ENCODE results near the gene HS3ST3B1. TPM values are rescaled to one million over a fixed set of nuclear protein-coding genes. Genes with fewer than 3 reads are reported as not detected.

Gene HS3ST3B1
- total RNA-seq, 1 experiment from 2014 or later = not detected

DNA sequence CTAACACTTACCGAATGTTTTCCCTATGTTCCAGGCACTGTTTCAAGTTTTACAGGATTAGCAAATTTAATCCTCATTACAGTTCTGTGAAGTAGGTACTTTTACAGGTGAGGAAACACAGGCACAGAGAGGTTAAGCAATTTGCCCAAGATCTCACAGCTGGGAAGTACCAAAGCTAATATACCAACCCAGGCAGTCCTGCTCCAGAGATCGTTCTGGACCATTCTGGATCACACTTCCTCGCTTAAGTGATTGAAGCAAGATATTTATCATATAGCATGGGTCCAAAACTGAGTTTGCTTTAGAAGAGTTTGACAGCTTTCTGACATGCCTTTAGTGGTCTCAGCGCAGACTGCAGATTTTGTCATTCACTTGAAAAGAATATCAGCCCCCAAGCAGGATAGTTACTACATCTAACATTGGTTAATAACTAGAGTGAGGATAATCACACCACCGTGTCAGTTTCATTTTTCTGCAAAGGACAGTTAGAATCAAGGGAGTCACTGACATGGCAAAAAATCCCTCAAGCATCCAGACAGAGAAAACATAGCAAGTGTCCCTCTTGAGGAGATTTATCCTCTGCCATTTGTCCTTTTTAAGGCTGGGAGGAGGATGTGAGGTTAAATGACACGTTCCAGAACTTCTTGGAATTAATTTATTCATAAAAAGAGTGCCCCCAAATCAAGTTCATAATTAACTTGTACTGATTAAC, 5.1 kb downstream of the HS3ST3B1 start:
- no peak overlapping the region for H3K4me3 ChIP-seq (ENCODE audit: low read length)
- no peaks in the 10 kb centered on the region for H4K20me1 ChIP-seq (ENCODE audit: insufficient read depth, low read depth, low read length)
- H2AFZ ChIP-seq (ENCODE audit: low read length) = no peak overlapping the region
- no peak for DNase-seq
- no peaks in the 10 kb centered on the region for H3K36me3 ChIP-seq (ENCODE audit: insufficient read depth, low read length)
- H3K27ac ChIP-seq (ENCODE audit: low read length) = no peak overlapping the region
- no peaks in the 10 kb centered on the region for H3K9me3 ChIP-seq (ENCODE audit: low read length)
- H3K9ac ChIP-seq (ENCODE audit: low read length) = no peak overlapping the region
- H3K27me3 ChIP-seq (ENCODE audit: low read length) = no peaks in the 10 kb centered on the region
- no peak overlapping the region for H3K4me2 ChIP-seq (ENCODE audit: low read depth, low read length, poor library complexity, severe bottlenecking)
- peaks cover 10% of the 10 kb centered on the region for H3K4me1 ChIP-seq (ENCODE audit: low read length)
- H3K79me2 ChIP-seq (ENCODE audit: low read length) = no peaks in the 10 kb centered on the region
- H3K9me2 ChIP-seq (replicated peaks; ENCODE audit: insufficient read depth, low read length) = no peaks in the 10 kb centered on the region

GRCh38 chr17:14306596-14306995, 5.7 kb downstream of the HS3ST3B1 start:
- Histone ChIP-seq H3K27ac (ENCODE audit: low read length) (no peak overlapping the region), H3K36me3 (ENCODE audit: insufficient read depth, low read length) (no peaks in the 10 kb centered on the region), H3K9ac (ENCODE audit: low read length) (no peak overlapping the region), H3K4me3 (ENCODE audit: low read length) (no peak overlapping the region), H4K20me1 (ENCODE audit: insufficient read depth, low read depth, low read length) (no peaks in the 10 kb centered on the region), H3K79me2 (ENCODE audit: low read length) (no peaks in the 10 kb centered on the region), H2AFZ (ENCODE audit: low read length) (no peak overlapping the region), H3K9me2 (replicated peaks; ENCODE audit: insufficient read depth, low read length) (no peaks in the 10 kb centered on the region), H3K4me2 (ENCODE audit: low read depth, low read length, poor library complexity, severe bottlenecking) (no peak overlapping the region), H3K27me3 (ENCODE audit: low read length) (no peaks in the 10 kb centered on the region), H3K4me1 (ENCODE audit: low read length) (peaks cover 10% of the 10 kb centered on the region), H3K9me3 (ENCODE audit: low read length) (no peaks in the 10 kb centered on the region)
- DNase-seq = no peak

GRCh38 chr17:14307560-14308024, 6.7 kb downstream of the HS3ST3B1 start:
- no peaks in the 10 kb centered on the region for H3K36me3 ChIP-seq (ENCODE audit: insufficient read depth, low read length)
- DNase-seq = no peak
- H3K4me2 ChIP-seq (ENCODE audit: low read depth, low read length, poor library complexity, severe bottlenecking) = no peak overlapping the region
- no peaks in the 10 kb centered on the region for H3K79me2 ChIP-seq (ENCODE audit: low read length)
- no peak overlapping the region for H2AFZ ChIP-seq (ENCODE audit: low read length)
- H3K9me2 ChIP-seq (replicated peaks; ENCODE audit: insufficient read depth, low read length) = no peaks in the 10 kb centered on the region
- H3K4me1 ChIP-seq (ENCODE audit: low read length) = peaks cover 4% of the 10 kb centered on the region
- no peak overlapping the region for H3K9ac ChIP-seq (ENCODE audit: low read length)
- no peaks in the 10 kb centered on the region for H3K9me3 ChIP-seq (ENCODE audit: low read length)
- no peak overlapping the region for H3K4me3 ChIP-seq (ENCODE audit: low read length)
- H3K27me3 ChIP-seq (ENCODE audit: low read length) = no peaks in the 10 kb centered on the region
- no peak overlapping the region for H3K27ac ChIP-seq (ENCODE audit: low read length)
- H4K20me1 ChIP-seq (ENCODE audit: insufficient read depth, low read depth, low read length) = no peaks in the 10 kb centered on the region

GRCh38 chr17:14308636-14308964, 7.7 kb downstream of the HS3ST3B1 start:
- Histone ChIP-seq H3K9ac (ENCODE audit: low read length) (no peak overlapping the region), H3K36me3 (ENCODE audit: insufficient read depth, low read length) (no peaks in the 10 kb centered on the region), H3K4me1 (ENCODE audit: low read length) (no peaks in the 10 kb centered on the region), H3K79me2 (ENCODE audit: low read length) (no peaks in the 10 kb centered on the region), H2AFZ (ENCODE audit: low read length) (no peak overlapping the region), H3K27ac (ENCODE audit: low read length) (no peak overlapping the region), H3K9me3 (ENCODE audit: low read length) (no peaks in the 10 kb centered on the region), H3K4me2 (ENCODE audit: low read depth, low read length, poor library complexity, severe bottlenecking) (no peak overlapping the region), H3K4me3 (ENCODE audit: low read length) (no peak overlapping the region), H4K20me1 (ENCODE audit: insufficient read depth, low read depth, low read length) (no peaks in the 10 kb centered on the region), H3K9me2 (replicated peaks; ENCODE audit: insufficient read depth, low read length) (no peaks in the 10 kb centered on the region), H3K27me3 (ENCODE audit: low read length) (no peaks in the 10 kb centered on the region)
- no peak for DNase-seq

DNA sequence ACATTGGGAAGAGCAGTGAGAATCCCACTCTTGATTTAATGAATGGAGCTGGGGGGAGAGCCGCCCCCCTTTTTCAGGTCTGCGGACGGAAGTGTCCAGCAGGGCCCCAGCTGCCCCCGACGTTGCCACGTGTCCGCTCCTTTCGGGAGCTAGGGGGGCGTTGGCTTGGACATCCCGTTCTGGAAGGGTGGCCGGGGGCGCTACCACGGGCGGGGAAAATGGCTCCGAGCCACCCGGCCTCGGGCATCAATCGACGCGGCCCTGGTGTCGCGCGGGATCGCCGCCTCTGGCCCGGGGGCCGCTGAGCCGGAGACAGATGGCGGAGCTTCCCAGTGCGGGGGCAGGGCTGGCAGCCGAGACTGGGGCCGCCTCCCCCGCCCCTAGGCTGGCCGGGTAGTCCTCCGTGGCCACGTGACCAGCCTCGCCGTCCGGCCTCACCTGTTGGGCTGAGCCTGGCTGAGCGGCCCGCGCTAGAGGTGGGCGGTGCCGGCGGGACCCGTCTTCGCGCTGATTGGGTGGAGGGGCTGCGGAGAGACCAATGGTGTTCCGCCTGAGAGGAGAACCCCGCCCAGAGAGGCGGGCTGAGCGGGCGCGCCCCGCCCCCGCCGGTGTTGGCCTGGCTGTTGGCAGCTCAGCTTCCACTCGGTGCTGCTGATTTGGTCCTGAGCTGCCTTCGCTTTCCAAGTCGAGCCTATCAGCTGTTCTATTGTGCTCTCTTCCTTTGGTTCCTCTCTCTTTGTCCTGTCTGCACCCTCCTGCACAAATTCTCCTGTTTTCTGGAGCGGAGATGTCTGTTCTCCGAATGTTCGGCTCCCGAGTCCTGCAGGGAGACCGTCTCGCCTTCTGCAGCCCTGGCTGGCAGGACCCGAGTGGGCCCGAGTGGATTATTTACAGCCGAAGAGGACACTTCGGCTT, 8.3 kb downstream of the HS3ST3B1 start:
- Histone ChIP-seq H3K4me1 (ENCODE audit: low read length) (no peaks in the 10 kb centered on the region), H3K36me3 (ENCODE audit: insufficient read depth, low read length) (no peaks in the 10 kb centered on the region), H3K9me2 (replicated peaks; ENCODE audit: insufficient read depth, low read length) (no peaks in the 10 kb centered on the region), H3K27me3 (ENCODE audit: low read length) (no peaks in the 10 kb centered on the region), H3K9ac (ENCODE audit: low read length) (no peak overlapping the region), H3K79me2 (ENCODE audit: low read length) (no peaks in the 10 kb centered on the region), H3K4me3 (ENCODE audit: low read length) (no peak overlapping the region), H3K27ac (ENCODE audit: low read length) (no peak overlapping the region), H3K9me3 (ENCODE audit: low read length) (no peaks in the 10 kb centered on the region), H4K20me1 (ENCODE audit: insufficient read depth, low read depth, low read length) (no peaks in the 10 kb centered on the region), H3K4me2 (ENCODE audit: low read depth, low read length, poor library complexity, severe bottlenecking) (no peak overlapping the region), H2AFZ (ENCODE audit: low read length) (no peak overlapping the region)
- DNase-seq = no peak

DNA sequence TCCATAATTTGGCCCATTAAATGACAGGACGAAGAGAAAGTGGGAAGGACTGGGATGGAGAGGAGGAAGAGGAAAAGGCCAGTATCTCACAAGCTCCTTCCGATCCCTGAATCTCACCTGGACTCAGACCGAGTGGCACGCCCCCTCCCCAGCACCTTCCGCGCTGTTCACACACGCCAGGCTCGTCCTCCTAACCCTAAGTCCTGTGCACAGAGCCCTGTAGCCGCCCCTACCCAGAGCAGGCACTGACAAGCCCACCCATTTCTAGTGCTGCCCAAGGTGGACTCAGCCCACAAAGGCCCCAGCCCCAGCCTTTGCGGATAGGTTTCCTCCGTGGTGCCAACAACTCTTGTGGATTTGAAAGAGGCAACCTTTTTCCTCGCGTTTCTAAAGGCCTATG, 9.2 kb downstream of the HS3ST3B1 start:
- no peak for DNase-seq
- no peaks in the 10 kb centered on the region for H3K9me2 ChIP-seq (replicated peaks; ENCODE audit: insufficient read depth, low read length)
- no peaks in the 10 kb centered on the region for H3K27me3 ChIP-seq (ENCODE audit: low read length)

GRCh38 chr17:14310605-14311004, 9.7 kb downstream of the HS3ST3B1 start:
- Histone ChIP-seq H2AFZ (ENCODE audit: low read length) (no peak overlapping the region), H3K4me1 (ENCODE audit: low read length) (no peaks in the 10 kb centered on the region), H3K36me3 (ENCODE audit: insufficient read depth, low read length) (no peaks in the 10 kb centered on the region), H3K4me3 (ENCODE audit: low read length) (no peak overlapping the region), H3K27me3 (ENCODE audit: low read length) (no peaks in the 10 kb centered on the region), H3K9me2 (replicated peaks; ENCODE audit: insufficient read depth, low read length) (no peaks in the 10 kb centered on the region), H3K9me3 (ENCODE audit: low read length) (no peaks in the 10 kb centered on the region), H3K27ac (ENCODE audit: low read length) (no peak overlapping the region), H3K4me2 (ENCODE audit: low read depth, low read length, poor library complexity, severe bottlenecking) (no peak overlapping the region), H3K9ac (ENCODE audit: low read length) (no peak overlapping the region), H3K79me2 (ENCODE audit: low read length) (no peaks in the 10 kb centered on the region), H4K20me1 (ENCODE audit: insufficient read depth, low read depth, low read length) (no peaks in the 10 kb centered on the region)
- no peak for DNase-seq

More for the DNA sequence above, 9.2 kb downstream of the HS3ST3B1 start:
- no peaks in the 10 kb centered on the region for H3K4me1 ChIP-seq (ENCODE audit: low read length)
- H4K20me1 ChIP-seq (ENCODE audit: insufficient read depth, low read depth, low read length) = no peaks in the 10 kb centered on the region
- no peaks in the 10 kb centered on the region for H3K79me2 ChIP-seq (ENCODE audit: low read length)
- no peak overlapping the region for H3K4me3 ChIP-seq (ENCODE audit: low read length)
- no peaks in the 10 kb centered on the region for H3K36me3 ChIP-seq (ENCODE audit: insufficient read depth, low read length)
- no peak overlapping the region for H2AFZ ChIP-seq (ENCODE audit: low read length)
- no peak overlapping the region for H3K9ac ChIP-seq (ENCODE audit: low read length)
- no peak overlapping the region for H3K4me2 ChIP-seq (ENCODE audit: low read depth, low read length, poor library complexity, severe bottlenecking)
- H3K27ac ChIP-seq (ENCODE audit: low read length) = no peak overlapping the region
- no peaks in the 10 kb centered on the region for H3K9me3 ChIP-seq (ENCODE audit: low read length)

DNA sequence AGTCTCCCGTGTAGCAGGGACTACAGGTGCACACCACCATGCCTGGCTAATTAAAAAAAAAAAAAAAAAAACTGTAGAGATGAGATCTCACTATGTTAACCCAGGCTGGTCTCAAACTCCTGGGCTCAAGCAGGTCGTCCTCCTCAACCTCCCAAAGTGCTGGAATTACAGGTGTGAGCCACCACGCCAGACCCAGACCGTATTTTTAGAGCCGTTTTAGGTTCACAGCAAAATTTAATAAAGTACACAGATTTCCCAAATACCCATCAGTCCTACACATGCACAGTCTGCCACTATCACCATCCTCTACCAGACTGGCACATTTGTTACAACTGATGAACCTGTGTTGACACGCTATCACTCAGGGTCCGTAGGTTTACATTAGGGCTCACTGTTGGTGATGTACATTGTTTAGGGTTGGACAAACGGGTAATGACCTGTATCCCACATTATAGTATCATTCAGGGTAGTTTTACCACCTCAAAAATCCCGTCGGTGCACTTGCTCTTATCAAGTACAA, 10.4 kb downstream of the HS3ST3B1 start:
- Histone ChIP-seq H3K9me3 (ENCODE audit: low read length) (no peaks in the 10 kb centered on the region), H3K9ac (ENCODE audit: low read length) (no peak overlapping the region), H3K4me3 (ENCODE audit: low read length) (no peak overlapping the region), H2AFZ (ENCODE audit: low read length) (no peak overlapping the region), H4K20me1 (ENCODE audit: insufficient read depth, low read depth, low read length) (no peaks in the 10 kb centered on the region), H3K79me2 (ENCODE audit: low read length) (no peaks in the 10 kb centered on the region), H3K4me1 (ENCODE audit: low read length) (no peaks in the 10 kb centered on the region), H3K27ac (ENCODE audit: low read length) (no peak overlapping the region), H3K27me3 (ENCODE audit: low read length) (no peaks in the 10 kb centered on the region), H3K9me2 (replicated peaks; ENCODE audit: insufficient read depth, low read length) (no peaks in the 10 kb centered on the region), H3K4me2 (ENCODE audit: low read depth, low read length, poor library complexity, severe bottlenecking) (no peak overlapping the region), H3K36me3 (ENCODE audit: insufficient read depth, low read length) (no peaks in the 10 kb centered on the region)
- no peak for DNase-seq
